ENCODE results near the gene TASP1.

DNA sequence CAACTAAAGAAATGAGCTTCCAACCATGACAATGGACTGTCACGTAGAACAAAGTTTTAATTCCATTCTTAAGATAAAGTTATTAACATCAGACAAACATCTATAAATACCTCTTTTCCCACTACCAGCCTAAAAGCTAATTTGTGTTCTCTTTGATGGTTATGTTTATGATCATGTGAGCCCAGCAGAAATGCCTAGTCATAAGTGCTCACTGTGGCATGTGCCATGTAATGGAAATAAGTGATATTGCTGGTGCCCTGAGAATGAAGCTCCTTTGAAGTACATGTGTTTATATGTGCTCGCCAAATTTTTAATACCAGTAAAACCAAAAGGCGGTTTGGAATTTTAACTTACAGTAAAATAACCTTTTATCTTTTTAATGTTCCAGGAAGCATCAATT is 211.9 kb downstream of the TASP1 start:
- TF ChIP-seq, protein P1, sequence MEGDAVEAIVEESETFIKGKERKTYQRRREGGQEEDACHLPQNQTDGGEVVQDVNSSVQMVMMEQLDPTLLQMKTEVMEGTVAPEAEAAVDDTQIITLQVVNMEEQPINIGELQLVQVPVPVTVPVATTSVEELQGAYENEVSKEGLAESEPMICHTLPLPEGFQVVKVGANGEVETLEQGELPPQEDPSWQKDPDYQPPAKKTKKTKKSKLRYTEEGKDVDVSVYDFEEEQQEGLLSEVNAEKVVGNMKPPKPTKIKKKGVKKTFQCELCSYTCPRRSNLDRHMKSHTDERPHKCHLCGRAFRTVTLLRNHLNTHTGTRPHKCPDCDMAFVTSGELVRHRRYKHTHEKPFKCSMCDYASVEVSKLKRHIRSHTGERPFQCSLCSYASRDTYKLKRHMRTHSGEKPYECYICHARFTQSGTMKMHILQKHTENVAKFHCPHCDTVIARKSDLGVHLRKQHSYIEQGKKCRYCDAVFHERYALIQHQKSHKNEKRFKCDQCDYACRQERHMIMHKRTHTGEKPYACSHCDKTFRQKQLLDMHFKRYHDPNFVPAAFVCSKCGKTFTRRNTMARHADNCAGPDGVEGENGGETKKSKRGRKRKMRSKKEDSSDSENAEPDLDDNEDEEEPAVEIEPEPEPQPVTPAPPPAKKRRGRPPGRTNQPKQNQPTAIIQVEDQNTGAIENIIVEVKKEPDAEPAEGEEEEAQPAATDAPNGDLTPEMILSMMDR (IDR thresholded peaks at IDR 0.05; ENCODE audit: insufficient read depth, low read length, poor library complexity, severe bottlenecking) = no peak
- TF ChIP-seq EZH2phosphoT487 (conservative IDR thresholded peaks at IDR 0.05; ENCODE audit: low read length) = no peak
